ENCODE measurements around the gene SORCS1. TPM values are rescaled to one million over a fixed set of nuclear protein-coding genes. Genes with fewer than 3 reads are reported as not detected.

The SORCS1 gene
- total and polyA plus RNA-seq, 4 donors: 0.08 to 0.21 (median 0.09) TPM; not detected in 1

DNA sequence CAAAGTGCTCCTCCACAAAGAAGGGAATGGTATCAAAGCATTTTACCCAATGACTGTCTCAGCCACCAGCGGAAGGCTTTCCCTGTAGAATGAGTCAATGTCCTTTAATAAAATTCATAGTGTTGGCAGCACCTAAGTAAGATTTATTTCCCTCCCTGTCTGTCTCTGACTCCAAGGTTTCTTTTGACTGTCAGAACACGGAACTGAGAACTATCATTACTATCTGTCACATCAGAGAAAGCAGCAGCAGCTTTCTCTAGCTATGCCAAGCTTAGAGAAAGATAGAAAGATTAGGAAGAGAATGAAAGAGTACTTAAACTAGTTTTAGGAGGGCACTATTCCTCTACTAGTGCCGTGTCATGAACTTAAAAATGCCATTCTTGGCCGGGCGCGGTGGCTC, 400.1 kb downstream of the SORCS1 start:
- no peaks in the 10 kb centered on the region for H3K36me3 ChIP-seq (ENCODE audit: control insufficient read depth in 4 of 4, insufficient read depth in 3 of 4, low read depth in 1 of 4, low read length in 3 of 4)
- H3K4me1 ChIP-seq (ENCODE audit: control insufficient read depth in 4 of 4, insufficient read depth in 4 of 4, low read length in 3 of 4): no peaks in the 10 kb centered on the region
- TF ChIP-seq TAF1 (conservative IDR thresholded peaks at IDR 0.05) (no peak), RAD21 (IDR thresholded peaks at IDR 0.05) (no peak), SP1 (IDR thresholded peaks at IDR 0.05) (no peak), HNF4A (conservative IDR thresholded peaks at IDR 0.05) (no peak)
- TF ChIP-seq, protein P1, sequence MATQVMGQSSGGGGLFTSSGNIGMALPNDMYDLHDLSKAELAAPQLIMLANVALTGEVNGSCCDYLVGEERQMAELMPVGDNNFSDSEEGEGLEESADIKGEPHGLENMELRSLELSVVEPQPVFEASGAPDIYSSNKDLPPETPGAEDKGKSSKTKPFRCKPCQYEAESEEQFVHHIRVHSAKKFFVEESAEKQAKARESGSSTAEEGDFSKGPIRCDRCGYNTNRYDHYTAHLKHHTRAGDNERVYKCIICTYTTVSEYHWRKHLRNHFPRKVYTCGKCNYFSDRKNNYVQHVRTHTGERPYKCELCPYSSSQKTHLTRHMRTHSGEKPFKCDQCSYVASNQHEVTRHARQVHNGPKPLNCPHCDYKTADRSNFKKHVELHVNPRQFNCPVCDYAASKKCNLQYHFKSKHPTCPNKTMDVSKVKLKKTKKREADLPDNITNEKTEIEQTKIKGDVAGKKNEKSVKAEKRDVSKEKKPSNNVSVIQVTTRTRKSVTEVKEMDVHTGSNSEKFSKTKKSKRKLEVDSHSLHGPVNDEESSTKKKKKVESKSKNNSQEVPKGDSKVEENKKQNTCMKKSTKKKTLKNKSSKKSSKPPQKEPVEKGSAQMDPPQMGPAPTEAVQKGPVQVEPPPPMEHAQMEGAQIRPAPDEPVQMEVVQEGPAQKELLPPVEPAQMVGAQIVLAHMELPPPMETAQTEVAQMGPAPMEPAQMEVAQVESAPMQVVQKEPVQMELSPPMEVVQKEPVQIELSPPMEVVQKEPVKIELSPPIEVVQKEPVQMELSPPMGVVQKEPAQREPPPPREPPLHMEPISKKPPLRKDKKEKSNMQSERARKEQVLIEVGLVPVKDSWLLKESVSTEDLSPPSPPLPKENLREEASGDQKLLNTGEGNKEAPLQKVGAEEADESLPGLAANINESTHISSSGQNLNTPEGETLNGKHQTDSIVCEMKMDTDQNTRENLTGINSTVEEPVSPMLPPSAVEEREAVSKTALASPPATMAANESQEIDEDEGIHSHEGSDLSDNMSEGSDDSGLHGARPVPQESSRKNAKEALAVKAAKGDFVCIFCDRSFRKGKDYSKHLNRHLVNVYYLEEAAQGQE (IDR thresholded peaks at IDR 0.05): no peak
- TF ChIP-seq, protein P2, sequence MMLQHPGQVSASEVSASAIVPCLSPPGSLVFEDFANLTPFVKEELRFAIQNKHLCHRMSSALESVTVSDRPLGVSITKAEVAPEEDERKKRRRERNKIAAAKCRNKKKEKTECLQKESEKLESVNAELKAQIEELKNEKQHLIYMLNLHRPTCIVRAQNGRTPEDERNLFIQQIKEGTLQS (IDR thresholded peaks at IDR 0.05): no peak
- DNase-seq (ENCODE audit: low spot score): no peak
- no peak overlapping the region for H3K9ac ChIP-seq (ENCODE audit: low read depth in 1 of 2, low read length in 2 of 2)
- no peak overlapping the region for H3K27ac ChIP-seq (ENCODE audit: low read depth in 1 of 2, low read length in 2 of 2)
- no peak overlapping the region for H3K4me3 ChIP-seq (ENCODE audit: low read depth in 1 of 3, low read length in 3 of 3)
- no peaks in the 10 kb centered on the region for H3K9me3 ChIP-seq (ENCODE audit: control insufficient read depth in 4 of 4, low read length in 3 of 4)
- 87% methylated on average over 6 of the region's 6 CpGs for WGBS
- no peaks in the 10 kb centered on the region for H3K27me3 ChIP-seq (ENCODE audit: control insufficient read depth in 4 of 4, insufficient read depth in 4 of 4, low read length in 3 of 4)

DNA sequence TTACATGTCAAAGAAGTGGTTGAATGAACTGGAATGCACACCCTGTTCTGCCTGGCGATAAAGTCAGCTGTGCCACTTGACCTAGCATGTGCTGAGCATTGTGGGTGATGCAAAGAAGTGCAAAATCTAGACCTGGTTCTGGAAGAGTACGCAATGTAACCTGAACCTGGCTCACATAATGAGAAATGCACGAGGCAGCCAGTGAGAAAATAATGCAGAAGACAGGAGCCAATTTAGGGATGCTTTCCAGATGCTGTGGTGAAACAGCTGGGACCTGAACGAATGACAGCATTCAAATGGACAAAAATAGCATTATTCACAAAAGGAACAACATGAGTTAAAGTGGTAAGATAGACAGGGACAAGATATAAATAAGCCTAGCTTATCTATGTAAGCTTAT, 402.6 kb downstream of the SORCS1 start:
- H3K27ac ChIP-seq (ENCODE audit: low read depth in 1 of 2, low read length in 2 of 2): no peak overlapping the region
- 76% methylated on average over 4 of the region's 4 CpGs for WGBS

DNA sequence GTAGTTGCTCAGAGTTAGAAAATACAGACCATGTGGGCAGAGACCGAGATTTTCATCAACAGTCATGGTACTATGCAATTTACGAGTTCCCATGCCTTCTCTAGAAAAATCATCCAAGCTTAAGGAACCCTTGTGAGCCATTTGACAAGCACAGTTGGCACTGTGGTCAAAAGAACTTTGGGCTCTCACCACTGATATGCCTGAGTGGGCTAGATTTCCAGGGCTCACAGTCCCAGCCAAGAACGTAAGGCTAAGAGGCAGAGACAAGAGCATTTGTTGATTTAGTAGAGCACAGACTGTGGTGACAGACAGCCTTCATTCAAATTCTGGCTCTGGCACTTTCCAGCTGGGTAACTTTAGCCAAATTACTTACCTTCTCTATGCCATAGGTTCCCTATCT, 407.0 kb downstream of the SORCS1 start:
- H3K4me1 ChIP-seq (ENCODE audit: control insufficient read depth in 4 of 4, insufficient read depth in 4 of 4, low read length in 3 of 4): no peaks in the 10 kb centered on the region
- WGBS: 86% methylated on average over 3 of the region's 3 CpGs
- TF ChIP-seq TAF1 (conservative IDR thresholded peaks at IDR 0.05) (no peak), GABPA (IDR thresholded peaks at IDR 0.05 in 1 of 2, conservative IDR thresholded peaks at IDR 0.05 in 1 of 2) (no peak), YY1 (IDR thresholded peaks at IDR 0.05) (no peak), SP1 (IDR thresholded peaks at IDR 0.05) (no peak), RAD21 (IDR thresholded peaks at IDR 0.05) (no peak), NR2F2 (IDR thresholded peaks at IDR 0.05) (no peak), EGR1 (IDR thresholded peaks at IDR 0.05; ENCODE audit: low read depth in 2 of 2) (no peak)
- TF ChIP-seq, protein P3, sequence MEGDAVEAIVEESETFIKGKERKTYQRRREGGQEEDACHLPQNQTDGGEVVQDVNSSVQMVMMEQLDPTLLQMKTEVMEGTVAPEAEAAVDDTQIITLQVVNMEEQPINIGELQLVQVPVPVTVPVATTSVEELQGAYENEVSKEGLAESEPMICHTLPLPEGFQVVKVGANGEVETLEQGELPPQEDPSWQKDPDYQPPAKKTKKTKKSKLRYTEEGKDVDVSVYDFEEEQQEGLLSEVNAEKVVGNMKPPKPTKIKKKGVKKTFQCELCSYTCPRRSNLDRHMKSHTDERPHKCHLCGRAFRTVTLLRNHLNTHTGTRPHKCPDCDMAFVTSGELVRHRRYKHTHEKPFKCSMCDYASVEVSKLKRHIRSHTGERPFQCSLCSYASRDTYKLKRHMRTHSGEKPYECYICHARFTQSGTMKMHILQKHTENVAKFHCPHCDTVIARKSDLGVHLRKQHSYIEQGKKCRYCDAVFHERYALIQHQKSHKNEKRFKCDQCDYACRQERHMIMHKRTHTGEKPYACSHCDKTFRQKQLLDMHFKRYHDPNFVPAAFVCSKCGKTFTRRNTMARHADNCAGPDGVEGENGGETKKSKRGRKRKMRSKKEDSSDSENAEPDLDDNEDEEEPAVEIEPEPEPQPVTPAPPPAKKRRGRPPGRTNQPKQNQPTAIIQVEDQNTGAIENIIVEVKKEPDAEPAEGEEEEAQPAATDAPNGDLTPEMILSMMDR (IDR thresholded peaks at IDR 0.05; ENCODE audit: low read depth, low read length, missing input control): no peak
- TF ChIP-seq, protein P4, sequence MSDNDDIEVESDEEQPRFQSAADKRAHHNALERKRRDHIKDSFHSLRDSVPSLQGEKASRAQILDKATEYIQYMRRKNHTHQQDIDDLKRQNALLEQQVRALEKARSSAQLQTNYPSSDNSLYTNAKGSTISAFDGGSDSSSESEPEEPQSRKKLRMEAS (IDR thresholded peaks at IDR 0.05): no peak
- no peaks in the 10 kb centered on the region for H3K9me3 ChIP-seq (ENCODE audit: control insufficient read depth in 4 of 4, low read length in 3 of 4)
- H3K9ac ChIP-seq (ENCODE audit: low read depth in 1 of 2, low read length in 2 of 2): no peak overlapping the region
- no peak overlapping the region for H3K27ac ChIP-seq (ENCODE audit: low read depth in 1 of 2, low read length in 2 of 2)
- no peak for DNase-seq (ENCODE audit: low spot score)
- no peak overlapping the region for H3K4me3 ChIP-seq (ENCODE audit: low read depth in 1 of 3, low read length in 3 of 3)
- H3K36me3 ChIP-seq (ENCODE audit: control insufficient read depth in 4 of 4, insufficient read depth in 3 of 4, low read depth in 1 of 4, low read length in 3 of 4): no peaks in the 10 kb centered on the region
- no peaks in the 10 kb centered on the region for H3K27me3 ChIP-seq (ENCODE audit: control insufficient read depth in 4 of 4, insufficient read depth in 4 of 4, low read length in 3 of 4)

More for the DNA sequence above, 402.6 kb downstream of the SORCS1 start:
- DNase-seq (ENCODE audit: low spot score): no peak
- Histone ChIP-seq H3K9me3 (ENCODE audit: control insufficient read depth in 4 of 4, low read length in 3 of 4) (no peaks in the 10 kb centered on the region), H3K9ac (ENCODE audit: low read depth in 1 of 2, low read length in 2 of 2) (no peak overlapping the region), H3K36me3 (ENCODE audit: control insufficient read depth in 4 of 4, insufficient read depth in 3 of 4, low read depth in 1 of 4, low read length in 3 of 4) (no peaks in the 10 kb centered on the region), H3K4me1 (ENCODE audit: control insufficient read depth in 4 of 4, insufficient read depth in 4 of 4, low read length in 3 of 4) (no peaks in the 10 kb centered on the region), H3K4me3 (ENCODE audit: low read depth in 1 of 3, low read length in 3 of 3) (no peak overlapping the region), H3K27me3 (ENCODE audit: control insufficient read depth in 4 of 4, insufficient read depth in 4 of 4, low read length in 3 of 4) (no peaks in the 10 kb centered on the region)
- TF ChIP-seq FOXA2 (IDR thresholded peaks at IDR 0.05) (no peak), SP1 (IDR thresholded peaks at IDR 0.05) (no peak), YY1 (IDR thresholded peaks at IDR 0.05) (no peak)
- TF ChIP-seq, protein P4 (IDR thresholded peaks at IDR 0.05): no peak
